GM12865 (cell line): ENCODE measurements around the gene PPM1H.

ENCODE experiments used
- DNase-seq: peaks from one replicate; pipeline ENCODE4 v3.0.0; 2010; ENCODE audit warnings: low read depth
- H3K4me3 ChIP-seq: 2 replicates; pipeline ENCODE4 v1.5.1; 2011; ENCODE audit warnings: mild to moderate bottlenecking, low read depth, low read length, control low read depth
- TF ChIP-seq, protein P1 (sequence below): IDR thresholded peaks from 2 replicates; pipeline ENCODE4 v1.5.1; 2011; ENCODE audit warnings: low read length, control low read depth, low read depth, inconsistent platforms; ENCODE audit not compliant: insufficient read depth; ENCODE audit errors: missing control alignments

PPM1H gene

GRCh38 chr12:62784576-62784975 is 150.4 kb downstream of the PPM1H start:
- TF ChIP-seq, protein P1, sequence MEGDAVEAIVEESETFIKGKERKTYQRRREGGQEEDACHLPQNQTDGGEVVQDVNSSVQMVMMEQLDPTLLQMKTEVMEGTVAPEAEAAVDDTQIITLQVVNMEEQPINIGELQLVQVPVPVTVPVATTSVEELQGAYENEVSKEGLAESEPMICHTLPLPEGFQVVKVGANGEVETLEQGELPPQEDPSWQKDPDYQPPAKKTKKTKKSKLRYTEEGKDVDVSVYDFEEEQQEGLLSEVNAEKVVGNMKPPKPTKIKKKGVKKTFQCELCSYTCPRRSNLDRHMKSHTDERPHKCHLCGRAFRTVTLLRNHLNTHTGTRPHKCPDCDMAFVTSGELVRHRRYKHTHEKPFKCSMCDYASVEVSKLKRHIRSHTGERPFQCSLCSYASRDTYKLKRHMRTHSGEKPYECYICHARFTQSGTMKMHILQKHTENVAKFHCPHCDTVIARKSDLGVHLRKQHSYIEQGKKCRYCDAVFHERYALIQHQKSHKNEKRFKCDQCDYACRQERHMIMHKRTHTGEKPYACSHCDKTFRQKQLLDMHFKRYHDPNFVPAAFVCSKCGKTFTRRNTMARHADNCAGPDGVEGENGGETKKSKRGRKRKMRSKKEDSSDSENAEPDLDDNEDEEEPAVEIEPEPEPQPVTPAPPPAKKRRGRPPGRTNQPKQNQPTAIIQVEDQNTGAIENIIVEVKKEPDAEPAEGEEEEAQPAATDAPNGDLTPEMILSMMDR: no peak
- DNase-seq: no peak
- H3K4me3 ChIP-seq: no peak overlapping the region

GRCh38 chr12:62783881-62784280 is 151.1 kb downstream of the PPM1H start:
- H3K4me3 ChIP-seq: no peak overlapping the region
- TF ChIP-seq, protein P1: no peak
- DNase-seq: no peak

GRCh38 chr12:62781136-62781880 is 153.6 kb downstream of the PPM1H start:
- TF ChIP-seq, protein P1: no peak
- no peak for DNase-seq
- no peak overlapping the region for H3K4me3 ChIP-seq

GRCh38 chr12:62779488-62779887 is 155.5 kb downstream of the PPM1H start:
- no peak for DNase-seq
- H3K4me3 ChIP-seq: no peak overlapping the region
- TF ChIP-seq, protein P1: no peak

DNA sequence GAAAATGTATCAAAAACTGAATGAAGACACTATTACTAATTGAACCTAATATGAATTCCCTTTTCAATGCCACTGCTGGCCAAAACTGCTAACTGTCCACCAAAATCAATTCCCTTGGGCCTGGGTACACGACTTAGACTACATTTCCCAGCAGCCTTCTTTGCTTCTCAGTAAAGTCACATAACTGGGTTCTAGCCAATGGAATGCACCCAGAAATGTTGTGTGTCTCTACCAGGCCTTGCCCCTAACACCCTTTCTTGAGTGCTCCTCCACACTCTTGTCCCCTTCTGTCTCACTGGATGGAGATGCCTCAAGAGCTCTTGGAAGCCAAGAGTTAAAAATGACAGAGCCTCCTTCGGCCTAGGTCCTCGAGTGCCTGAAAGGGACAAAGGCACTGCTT is 156.8 kb downstream of the PPM1H start:
- TF ChIP-seq, protein P1: no peak
- DNase-seq: no peak
- no peak overlapping the region for H3K4me3 ChIP-seq

DNA sequence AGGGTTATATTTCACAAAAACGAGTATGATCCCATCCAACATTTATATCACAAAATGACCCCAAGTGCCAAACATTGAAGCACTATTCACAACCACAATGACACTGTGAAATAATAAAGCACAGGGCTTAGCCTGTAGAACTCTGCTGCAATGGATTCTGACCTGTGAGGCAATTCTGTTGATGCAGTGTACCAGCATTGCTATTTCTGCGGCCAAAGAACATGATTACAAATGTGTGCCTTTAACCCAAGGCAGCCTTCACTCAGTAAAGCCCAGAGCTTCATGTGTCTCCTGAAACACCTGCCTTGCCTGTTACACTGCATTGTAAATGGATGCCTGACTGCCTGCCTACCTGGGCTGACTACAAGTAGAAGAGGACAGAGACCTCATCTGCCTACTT is 158.0 kb downstream of the PPM1H start:
- H3K4me3 ChIP-seq: no peak overlapping the region
- DNase-seq: no peak
- TF ChIP-seq, protein P1: no peak

DNA sequence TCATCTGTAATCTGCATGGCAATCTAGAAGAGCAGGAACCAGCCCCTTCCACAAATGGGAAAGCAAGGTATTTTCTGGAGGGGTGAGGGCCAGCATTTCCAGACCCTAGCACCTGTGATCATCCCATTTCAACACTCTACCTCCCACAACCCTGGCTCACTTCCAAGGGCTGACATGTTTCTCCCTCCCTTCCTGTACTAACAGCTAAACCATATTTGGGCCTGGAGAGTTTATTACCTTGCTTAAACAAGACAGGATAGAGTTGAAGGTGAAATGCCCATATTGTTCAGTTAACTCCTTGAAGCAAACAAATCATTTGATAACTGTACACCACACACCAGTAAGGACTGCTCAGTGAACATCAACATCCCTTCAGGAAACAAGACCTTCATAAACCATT is 158.4 kb downstream of the PPM1H start:
- H3K4me3 ChIP-seq: no peak overlapping the region
- TF ChIP-seq, protein P1: no peak
- DNase-seq: no peak
